ENCODE measurements around the gene COX5A. TPM values are rescaled to one million over a fixed set of nuclear protein-coding genes. Genes with fewer than 3 reads are reported as not detected.

Gene COX5A
- total RNA-seq, 4 donors from 2014 or later = 27.8 to 51.3 (median 32.1) TPM

- peak within 1 kb of the TSS; percentile 53 to 79 (median 71) for H3K4me3 ChIP-seq
- TF ChIP-seq CTCF (IDR thresholded peaks at IDR 0.05) = no peak
- peak; percentile 42 to 58 for TF ChIP-seq POLR2A (IDR thresholded peaks at IDR 0.05)
- peak in 1 of 2 donors; percentile 47 for TF ChIP-seq EP300 (IDR thresholded peaks at IDR 0.05)
- H3K4me1 ChIP-seq = peaks cover 0 to 59% (median 20%) of the 10 kb centered on the region in 4 donors
- H3K36me3 ChIP-seq = no peaks in the 10 kb centered on the region
- H3K9me3 ChIP-seq = no peaks in the 10 kb centered on the region
- 0 to 1% methylated on average over 25 to 39 of the region's 83 CpGs for WGBS, 2 donors
- peaks cover 0 to 23% of the 10 kb centered on the region in 2 donors for H3K27me3 ChIP-seq
- peak; percentile 38 to 55 for DNase-seq (ENCODE audit: low spot score in 2 of 2)
- peak within 1 kb of the TSS; percentile 18 to 94 (median 86) for H3K27ac ChIP-seq
Measured at GRCh38 chr15:74956648-74957475, 19.0 kb upstream of the COX5A start, which contains the start of gene RPP25. Gene RPP25, minus strand, starts transcription at chr15:74956772. Its CDS starts 189 bp downstream, at chr15:74956583.

DNA sequence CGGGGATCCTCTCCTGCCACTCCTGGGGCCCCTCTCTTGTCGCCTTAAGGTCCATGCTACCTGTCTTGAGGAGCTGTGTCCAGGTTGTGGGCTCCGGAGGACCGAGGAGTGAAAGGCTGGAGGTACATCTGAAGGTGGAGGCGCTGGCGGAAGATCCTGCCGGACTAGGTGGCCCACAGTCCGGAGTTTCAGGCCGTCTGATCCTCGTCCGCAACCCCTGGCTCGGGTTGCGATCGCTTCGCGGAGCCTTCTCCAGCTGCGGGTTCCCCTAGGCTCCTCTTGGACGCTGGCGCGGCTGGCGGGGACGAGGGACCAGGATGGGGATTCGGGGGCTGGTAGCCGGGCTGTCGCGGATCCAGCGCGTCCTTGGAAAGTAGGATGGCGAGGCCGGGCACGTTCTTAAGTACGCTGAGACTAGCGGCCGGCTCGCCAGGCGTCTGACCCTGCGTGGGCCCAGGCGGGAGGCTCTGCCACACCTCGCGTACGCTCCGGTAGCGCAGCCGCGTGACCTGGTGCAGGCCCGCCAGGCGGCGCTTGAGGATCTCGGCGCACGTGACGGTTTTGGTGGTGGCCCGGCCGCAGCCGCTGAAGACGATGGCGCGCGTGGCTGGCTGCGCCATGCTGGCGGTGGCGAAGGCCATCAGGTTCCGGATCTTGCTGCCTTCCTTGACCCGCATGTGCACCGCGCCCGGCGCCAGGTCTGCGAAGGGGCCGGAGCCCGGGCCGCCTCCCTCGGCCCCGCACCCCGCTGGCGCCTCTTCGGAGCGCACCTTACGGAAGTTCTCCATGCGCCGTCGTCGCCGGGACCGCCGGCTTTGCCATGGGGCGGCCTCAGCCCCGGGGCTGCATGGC is 18.1 kb upstream of the COX5A start:
- Histone ChIP-seq H3K4me3 (peak overlapping the region; percentile 53 to 79 (median 71)), H3K27me3 (peaks cover 0 to 23% of the 10 kb centered on the region in 2 donors), H3K4me1 (peaks cover 0 to 59% (median 20%) of the 10 kb centered on the region in 4 donors), H3K9me3 (no peaks in the 10 kb centered on the region), H3K36me3 (no peaks in the 10 kb centered on the region), H3K27ac (peak overlapping the region; percentile 18 to 94 (median 86))
- TF ChIP-seq POLR2A (IDR thresholded peaks at IDR 0.05) (no peak), EP300 (IDR thresholded peaks at IDR 0.05) (peak in 1 of 2 donors; percentile 64), CTCF (IDR thresholded peaks at IDR 0.05) (peak; percentile 33 to 73 (median 50))
- peak; percentile 55 to 71 for DNase-seq (ENCODE audit: low spot score in 2 of 2)
- 24 to 30% methylated on average over 25 to 35 of the region's 88 CpGs for WGBS, 2 donors

GRCh38 chr15:74955017-74955416 is 17.1 kb upstream of the COX5A start:
- H3K27me3 ChIP-seq = peaks cover 0 to 23% of the 10 kb centered on the region in 2 donors
- no peak for DNase-seq (ENCODE audit: low spot score in 2 of 2)
- TF ChIP-seq CTCF (IDR thresholded peaks at IDR 0.05) (no peak), EP300 (IDR thresholded peaks at IDR 0.05) (no peak), POLR2A (IDR thresholded peaks at IDR 0.05) (no peak)
- WGBS, 2 donors = 66 to 75% methylated on average over 6 to 8 of the region's 8 CpGs
- H3K9me3 ChIP-seq = no peaks in the 10 kb centered on the region
- no peak overlapping the region for H3K4me3 ChIP-seq
- no peaks in the 10 kb centered on the region for H3K36me3 ChIP-seq
- H3K4me1 ChIP-seq = peaks cover 0 to 61% (median 21%) of the 10 kb centered on the region in 4 donors
- peak overlapping the region in 2 of 4 donors; percentile 89 to 94 for H3K27ac ChIP-seq

- H3K4me1 ChIP-seq = peaks cover 0 to 56% (median 21%) of the 10 kb centered on the region in 4 donors
- H3K36me3 ChIP-seq = no peaks in the 10 kb centered on the region
- DNase-seq (ENCODE audit: low spot score in 2 of 2) = no peak
- peak overlapping the region in 2 of 4 donors; percentile 17 to 94 for H3K27ac ChIP-seq
- TF ChIP-seq EP300 (IDR thresholded peaks at IDR 0.05) = no peak
- H3K4me3 ChIP-seq = no peak overlapping the region
- H3K9me3 ChIP-seq = no peaks in the 10 kb centered on the region
- H3K27me3 ChIP-seq = peaks cover 0 to 21% of the 10 kb centered on the region in 2 donors
Measured at GRCh38 chr15:74954515-74954914, 16.6 kb upstream of the COX5A start.

GRCh38 chr15:74951006-74951405 is 13.1 kb upstream of the COX5A start:
- DNase-seq (ENCODE audit: low spot score in 2 of 2) = no peak
- 62 to 82% methylated on average over 3 of the region's 3 CpGs for WGBS, 2 donors
- TF ChIP-seq CTCF (IDR thresholded peaks at IDR 0.05) = no peak
- TF ChIP-seq EP300 (IDR thresholded peaks at IDR 0.05) = no peak
- no peak for TF ChIP-seq POLR2A (IDR thresholded peaks at IDR 0.05)
- Histone ChIP-seq H3K4me1 (peaks cover 0 to 26% (median 8%) of the 10 kb centered on the region in 4 donors), H3K9me3 (no peaks in the 10 kb centered on the region), H3K36me3 (no peaks in the 10 kb centered on the region), H3K27me3 (no peaks in the 10 kb centered on the region), H3K27ac (no peak overlapping the region), H3K4me3 (no peak overlapping the region)
